Measurements from ENCODE around the gene SOHLH1. TPM values are rescaled to one million over a fixed set of nuclear protein-coding genes. Genes with fewer than 3 reads are reported as not detected.

The SOHLH1 gene
- total RNA-seq, 1 experiment from 2014 or later = not detected

DNA sequence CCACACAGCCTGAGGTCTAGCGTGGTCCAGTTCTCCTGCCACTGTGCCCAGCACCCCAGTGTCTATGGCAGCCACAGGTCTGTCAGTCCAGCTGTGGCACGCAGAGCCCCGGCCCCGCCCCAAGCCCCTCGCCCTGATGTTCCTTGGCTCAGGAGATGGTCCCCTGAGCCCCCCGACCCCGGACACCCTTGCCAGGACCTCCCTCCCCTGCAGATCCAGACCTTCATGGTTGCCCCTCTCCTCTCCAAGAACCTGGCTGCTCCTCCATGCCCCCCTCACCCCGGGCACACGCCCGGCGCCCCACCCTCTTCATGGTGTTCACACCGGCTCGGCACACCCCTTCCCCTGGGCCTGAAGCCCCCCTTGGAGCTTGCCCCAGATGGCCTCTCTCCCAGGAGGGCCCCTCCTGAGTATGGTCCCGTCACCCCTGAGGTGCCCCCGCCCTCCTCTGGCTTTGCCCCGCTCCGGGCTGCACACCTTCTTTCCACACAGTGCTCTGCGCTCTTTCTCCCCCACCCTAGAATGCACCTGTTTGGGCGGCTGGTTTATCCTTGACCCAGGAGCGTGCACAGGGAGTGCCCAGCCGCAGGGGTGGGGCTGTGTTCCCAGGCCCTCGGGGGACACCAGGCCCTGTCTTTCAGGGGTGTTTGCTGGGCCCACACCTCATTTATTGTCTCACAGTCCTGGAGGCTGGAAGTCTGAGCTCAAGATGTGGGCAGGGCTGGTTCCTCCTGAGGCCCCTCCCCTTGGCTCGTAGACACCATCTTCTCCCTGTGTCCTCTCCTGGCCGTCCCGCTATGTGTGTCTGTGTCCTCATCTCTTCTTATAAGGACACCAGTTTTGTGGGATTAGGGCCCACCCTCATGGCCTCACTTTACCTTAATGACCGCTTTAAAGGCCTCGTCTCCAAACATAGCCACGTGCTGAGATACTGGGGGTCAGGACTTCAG is 40.3 kb upstream of the SOHLH1 start:
- Histone ChIP-seq H3K27ac (ENCODE audit: low read depth, low read length) (no peak overlapping the region), H3K4me2 (ENCODE audit: low read length) (no peak overlapping the region), H4K20me1 (ENCODE audit: insufficient read depth) (no peaks in the 10 kb centered on the region), H3K36me3 (ENCODE audit: control insufficient read depth in 1 of 2, insufficient read depth in 2 of 2, low read length in 2 of 2) (no peaks in the 10 kb centered on the region), H3K4me3 (replicated peaks in 1 of 2; ENCODE audit: low read depth in 1 of 2, low read length in 2 of 2) (no peak overlapping the region), H3K79me2 (ENCODE audit: insufficient read depth, low read length) (no peaks in the 10 kb centered on the region), H3K27me3 (ENCODE audit: insufficient read depth, low read length) (no peaks in the 10 kb centered on the region), H3K4me1 (ENCODE audit: control insufficient read depth in 1 of 2, insufficient read depth in 2 of 2, low read length in 2 of 2) (no peaks in the 10 kb centered on the region), H3K9me3 (ENCODE audit: control insufficient read depth in 1 of 2, insufficient read depth in 1 of 2, low read depth in 1 of 2, low read length in 2 of 2) (no peaks in the 10 kb centered on the region), H2AFZ (ENCODE audit: low read depth, low read length, poor library complexity, severe bottlenecking) (no peak overlapping the region), H3K9me2 (ENCODE audit: insufficient read depth) (no peaks in the 10 kb centered on the region), H3K9ac (ENCODE audit: low read length) (no peak overlapping the region)
- ATAC-seq (no peak), DNase-seq (ENCODE audit: low read depth, low spot score) (no peak)
- ChIA-PET RAD21 (ENCODE audit: low non-redundant PET in 1 of 2, low total read pairs in 2 of 2, uncharacterized antibody in 2 of 2, unreplicated experiment in 2 of 2) (no interaction called here), CTCF (no interaction called here), POLR2A (no interaction called here)
- intact Hi-C loops (cut with micrococcal nuclease) = no loop called here
- no peak for TF ChIP-seq TCF7L2 (IDR thresholded peaks at IDR 0.05; ENCODE audit: borderline replicate concordance, extremely low read depth, insufficient read depth, insufficient read length)
- no TSS peak for BruUV-seq (replicated peaks)

DNA sequence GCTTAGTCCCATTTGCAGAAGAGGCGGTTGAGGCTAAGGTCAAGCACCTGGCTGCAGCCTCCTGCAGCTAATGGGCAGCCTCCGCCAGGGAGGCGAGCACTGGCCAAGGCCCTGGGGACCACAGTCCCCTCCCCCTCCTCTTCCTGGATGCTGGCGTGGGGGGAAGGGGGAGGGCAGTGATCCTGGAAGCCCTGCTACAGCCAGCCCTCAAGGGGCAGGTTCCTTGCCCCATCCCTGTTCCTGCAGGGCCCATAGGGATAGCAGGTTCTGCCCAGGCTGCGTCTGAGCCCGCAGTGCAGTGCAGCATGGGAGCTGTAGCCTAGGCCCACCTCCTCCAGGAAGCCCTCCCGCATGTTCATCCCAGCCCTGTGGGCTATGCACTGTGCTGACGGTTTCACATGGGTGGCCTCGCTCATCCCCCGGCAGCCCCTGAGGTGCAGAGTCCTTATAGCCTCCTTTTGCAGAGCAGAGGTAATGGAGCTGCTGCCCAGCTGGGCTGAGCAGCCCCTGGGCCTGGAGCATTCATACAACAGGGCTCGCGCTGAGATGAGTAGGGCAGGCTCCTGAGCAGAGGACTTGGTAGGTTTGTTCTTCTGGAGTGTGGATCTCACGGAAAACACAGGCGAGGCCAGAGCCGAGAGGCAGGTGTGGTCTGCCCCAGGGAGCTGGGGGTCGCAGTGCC is 38.7 kb upstream of the SOHLH1 start:
- POLR2A ChIA-PET = no interaction called here

More for the DNA sequence above, 38.7 kb upstream of the SOHLH1 start:
- H3K9me3 ChIP-seq (ENCODE audit: control insufficient read depth in 1 of 2, insufficient read depth in 1 of 2, low read depth in 1 of 2, low read length in 2 of 2) = no peaks in the 10 kb centered on the region
- no peaks in the 10 kb centered on the region for H3K79me2 ChIP-seq (ENCODE audit: insufficient read depth, low read length)
- intact Hi-C loops (cut with micrococcal nuclease) = no loop called here
- H3K36me3 ChIP-seq (ENCODE audit: control insufficient read depth in 1 of 2, insufficient read depth in 2 of 2, low read length in 2 of 2) = no peaks in the 10 kb centered on the region
- H3K27me3 ChIP-seq (ENCODE audit: insufficient read depth, low read length) = no peaks in the 10 kb centered on the region
- H3K4me2 ChIP-seq (ENCODE audit: low read length) = no peak overlapping the region
- TF ChIP-seq RAD21 (IDR thresholded peaks at IDR 0.05; ENCODE audit: low read depth) = no peak
- TF ChIP-seq, protein P1, sequence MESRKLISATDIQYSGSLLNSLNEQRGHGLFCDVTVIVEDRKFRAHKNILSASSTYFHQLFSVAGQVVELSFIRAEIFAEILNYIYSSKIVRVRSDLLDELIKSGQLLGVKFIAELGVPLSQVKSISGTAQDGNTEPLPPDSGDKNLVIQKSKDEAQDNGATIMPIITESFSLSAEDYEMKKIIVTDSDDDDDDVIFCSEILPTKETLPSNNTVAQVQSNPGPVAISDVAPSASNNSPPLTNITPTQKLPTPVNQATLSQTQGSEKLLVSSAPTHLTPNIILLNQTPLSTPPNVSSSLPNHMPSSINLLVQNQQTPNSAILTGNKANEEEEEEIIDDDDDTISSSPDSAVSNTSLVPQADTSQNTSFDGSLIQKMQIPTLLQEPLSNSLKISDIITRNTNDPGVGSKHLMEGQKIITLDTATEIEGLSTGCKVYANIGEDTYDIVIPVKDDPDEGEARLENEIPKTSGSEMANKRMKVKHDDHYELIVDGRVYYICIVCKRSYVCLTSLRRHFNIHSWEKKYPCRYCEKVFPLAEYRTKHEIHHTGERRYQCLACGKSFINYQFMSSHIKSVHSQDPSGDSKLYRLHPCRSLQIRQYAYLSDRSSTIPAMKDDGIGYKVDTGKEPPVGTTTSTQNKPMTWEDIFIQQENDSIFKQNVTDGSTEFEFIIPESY (IDR thresholded peaks at IDR 0.05; ENCODE audit: extremely low read depth, insufficient replicate concordance, low read length) = no peak
- TF ChIP-seq EZH2phosphoT487 (IDR thresholded peaks at IDR 0.05; ENCODE audit: borderline replicate concordance) = no peak
- no peak for TF ChIP-seq EGR1 (IDR thresholded peaks at IDR 0.05; ENCODE audit: low read depth)
- TF ChIP-seq, protein P2, sequence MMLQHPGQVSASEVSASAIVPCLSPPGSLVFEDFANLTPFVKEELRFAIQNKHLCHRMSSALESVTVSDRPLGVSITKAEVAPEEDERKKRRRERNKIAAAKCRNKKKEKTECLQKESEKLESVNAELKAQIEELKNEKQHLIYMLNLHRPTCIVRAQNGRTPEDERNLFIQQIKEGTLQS (IDR thresholded peaks at IDR 0.05) = no peak
- TF ChIP-seq YY1 (IDR thresholded peaks at IDR 0.05; ENCODE audit: extremely low read depth, insufficient replicate concordance, low read depth, low read length) = no peak
- CTCF ChIA-PET = no interaction called here
- no peak overlapping the region for H3K9ac ChIP-seq (ENCODE audit: low read length)
- no peaks in the 10 kb centered on the region for H3K9me2 ChIP-seq (ENCODE audit: insufficient read depth)
- no peaks in the 10 kb centered on the region; a peak in 1 of 4 replicates for H3K4me1 ChIP-seq (ENCODE audit: control insufficient read depth in 1 of 2, insufficient read depth in 2 of 2, low read length in 2 of 2)
- DNase-seq (ENCODE audit: low read depth, low spot score) = no peak
- H3K4me3 ChIP-seq (replicated peaks in 1 of 2; ENCODE audit: low read depth in 1 of 2, low read length in 2 of 2) = no peak overlapping the region
- BruUV-seq (replicated peaks) = no TSS peak
- no peaks in the 10 kb centered on the region for H4K20me1 ChIP-seq (ENCODE audit: insufficient read depth)
- H3K27ac ChIP-seq (ENCODE audit: low read depth, low read length) = no peak overlapping the region
- H2AFZ ChIP-seq (ENCODE audit: low read depth, low read length, poor library complexity, severe bottlenecking) = no peak overlapping the region
- 0 out of 2 replicates have a peak, but pooled peaks have one; percentile 13 for ATAC-seq
- RAD21 ChIA-PET (ENCODE audit: low non-redundant PET in 1 of 2, low total read pairs in 2 of 2, uncharacterized antibody in 2 of 2, unreplicated experiment in 2 of 2) = no interaction called here

Data from HCT116 (cell line).